ENCODE results near the gene F12.

- TF ChIP-seq CTCF (IDR thresholded peaks at IDR 0.05; ENCODE audit: insufficient read depth, low read length) (no peak), POLR2AphosphoS5 (IDR thresholded peaks at IDR 0.05; ENCODE audit: low read depth) (no peak)
Measured at GRCh38 chr5:177367981-177368868, 41.1 kb downstream of the F12 start.

Measured in HL-60 (cell line).